ENCODE measurements around the gene GRID2.

Gene GRID2

GRCh38 chr4:92519727-92520126 is 216.0 kb downstream of the GRID2 start:
- no peak overlapping the region for H3K4me3 ChIP-seq (ENCODE audit: low read length)
- TF ChIP-seq CTCF (IDR thresholded peaks at IDR 0.05; ENCODE audit: insufficient read depth, low read depth, low read length, missing control alignments), result no peak
- no peak for DNase-seq (ENCODE audit: low read depth)

- H3K4me3 ChIP-seq (ENCODE audit: low read length), result no peak overlapping the region
- no peak for DNase-seq (ENCODE audit: low read depth)
- no peak for TF ChIP-seq CTCF (IDR thresholded peaks at IDR 0.05; ENCODE audit: insufficient read depth, low read depth, low read length, missing control alignments)
Observed at GRCh38 chr4:92520563-92520962, 216.8 kb downstream of the GRID2 start.

- H3K4me3 ChIP-seq (ENCODE audit: low read length), result no peak overlapping the region
- no peak for TF ChIP-seq CTCF (IDR thresholded peaks at IDR 0.05; ENCODE audit: insufficient read depth, low read depth, low read length, missing control alignments)
- no peak for DNase-seq (ENCODE audit: low read depth)
Observed at GRCh38 chr4:92521941-92522340, 218.2 kb downstream of the GRID2 start.

- H3K4me3 ChIP-seq (ENCODE audit: low read length), result no peak overlapping the region
- TF ChIP-seq CTCF (IDR thresholded peaks at IDR 0.05; ENCODE audit: insufficient read depth, low read depth, low read length, missing control alignments), result no peak
- no peak for DNase-seq (ENCODE audit: low read depth)
Observed at GRCh38 chr4:92522356-92522755, 218.6 kb downstream of the GRID2 start.

- DNase-seq (ENCODE audit: low read depth), result no peak
- no peak overlapping the region for H3K4me3 ChIP-seq (ENCODE audit: low read length)
- TF ChIP-seq CTCF (IDR thresholded peaks at IDR 0.05; ENCODE audit: insufficient read depth, low read depth, low read length, missing control alignments), result no peak
Observed at GRCh38 chr4:92524131-92524530, 220.4 kb downstream of the GRID2 start.

- no peak overlapping the region for H3K4me3 ChIP-seq (ENCODE audit: low read length)
- no peak for DNase-seq (ENCODE audit: low read depth)
- no peak for TF ChIP-seq CTCF (IDR thresholded peaks at IDR 0.05; ENCODE audit: insufficient read depth, low read depth, low read length, missing control alignments)
Observed at GRCh38 chr4:92528541-92528940, 224.8 kb downstream of the GRID2 start.

GRCh38 chr4:92529510-92529909 is 225.7 kb downstream of the GRID2 start:
- no peak overlapping the region for H3K4me3 ChIP-seq (ENCODE audit: low read length)
- TF ChIP-seq CTCF (IDR thresholded peaks at IDR 0.05; ENCODE audit: insufficient read depth, low read depth, low read length, missing control alignments), result no peak
- no peak for DNase-seq (ENCODE audit: low read depth)
